Peyer's patch (tissue), 4 donors: ENCODE measurements around the gene RBP5. TPM values are rescaled to one million over a fixed set of nuclear protein-coding genes. Genes with fewer than 3 reads are reported as not detected.

ENCODE experiments used
- DNase-seq, 3 donors: peaks; one replicate each; pipeline ENCODE4 v3.0.0-alpha.2; 2017 to 2019
- H3K27ac ChIP-seq, 4 donors: fragments of 200-600 bp; sonication (generic); one replicate each; pipeline ENCODE4 v1.5.1; 2016 to 2019
- H3K27me3 ChIP-seq, 2 donors: fragments of 200-600 bp; sonication (generic); one replicate each; pipeline ENCODE4 v1.5.1; 2019
- H3K36me3 ChIP-seq, 3 donors: fragments of 200-600 bp; sonication (generic); one replicate each; pipeline ENCODE4 v1.5.1; 2016 to 2019
- H3K4me1 ChIP-seq, 4 donors: fragments of 200-600 bp; sonication (generic); one replicate each; pipeline ENCODE4 v1.5.1; 2016 to 2019
- H3K4me3 ChIP-seq, 4 donors: fragments of 200-600 bp; sonication (generic); 1 replicate in 3 of 4; 2 replicates in 1 of 4; pipeline ENCODE4 v1.5.1; 2016 to 2019; ENCODE audit warnings: mild to moderate bottlenecking in 1 of 4
- H3K9me3 ChIP-seq, 4 donors: fragments of 200-600 bp; sonication (generic); one replicate each; pipeline ENCODE4 v1.5.1; 2016 to 2019; ENCODE audit warnings: mild to moderate bottlenecking in 1 of 4
- POLR2A ChIP-seq, 2 donors: fragments of 450-650 bp; IDR thresholded peaks; one replicate each; pipeline ENCODE4 v1.5.1; 2017; ENCODE audit warnings: antibody characterized with exemption in 2 of 2, mild to moderate bottlenecking in 2 of 2, moderate library complexity in 2 of 2
- total RNA-seq, 4 donors: library from RNA; depleted of rRNA; stranded (reverse); fragments of >200 nt; gene quantifications; one replicate each; pipeline ENCODE4 v1.1.0, GENCODE V29; 2016
- TF ChIP-seq, protein P1 (sequence below), 6 experiments: fragments of 450-650 bp in 4 of 6; fragments of 200-600 bp in 2 of 6; sonication (generic) in 1 of 6; IDR thresholded peaks; one replicate each; pipeline ENCODE4 v1.5.1; 2017 to 2019; ENCODE audit warnings: antibody characterized with exemption in 6 of 6, mild to moderate bottlenecking in 3 of 6, moderate library complexity in 1 of 6

RBP5 gene
- total RNA-seq, 4 donors from 2014 or later, result 3.7 to 64.4 (median 4.3) TPM; not detected in 1

DNA sequence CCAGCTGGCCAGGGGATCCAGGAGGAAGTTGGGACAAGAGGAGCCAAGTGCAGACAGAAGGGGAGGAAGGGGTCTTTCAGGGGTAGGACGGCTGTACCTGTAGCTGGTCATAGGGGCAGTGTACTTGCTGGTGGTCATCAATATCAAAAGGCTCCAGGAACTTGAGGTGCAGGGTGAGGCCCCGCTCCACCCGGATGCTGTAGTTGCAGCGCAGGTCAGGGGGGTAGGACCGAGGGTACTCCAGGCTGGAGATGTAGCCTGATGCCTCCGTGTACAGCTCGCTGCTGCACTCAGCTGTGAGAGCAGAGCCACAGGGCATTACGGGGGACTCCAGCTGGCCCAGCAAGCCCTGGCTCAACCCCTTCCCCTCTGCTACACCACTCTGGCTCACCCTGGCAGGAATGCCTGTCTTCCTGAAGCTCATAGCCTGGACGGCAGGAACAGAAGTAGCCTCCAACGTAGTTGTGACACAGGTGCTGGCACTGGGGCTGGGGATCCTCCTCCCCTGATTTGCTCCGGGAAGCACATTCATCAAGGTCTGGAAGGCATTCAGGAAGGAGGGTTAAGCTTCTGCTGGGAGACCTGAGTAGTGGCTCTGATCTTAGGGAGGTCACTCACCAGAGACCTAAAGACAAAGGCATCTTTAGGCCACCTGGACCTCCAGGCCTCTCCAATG lies 39.4 kb downstream of the RBP5 start:
- Histone ChIP-seq H3K27me3 (no peaks in the 10 kb centered on the region), H3K27ac (peak overlapping the region in 3 of 4 donors; percentile 48 to 82 (median 78)), H3K36me3 (no peaks in the 10 kb centered on the region), H3K4me1 (peaks cover 0 to 5% (median 1%) of the 10 kb centered on the region in 4 donors), H3K9me3 (no peaks in the 10 kb centered on the region), H3K4me3 (no peak overlapping the region)
- no peak for TF ChIP-seq POLR2A (IDR thresholded peaks at IDR 0.05)
- TF ChIP-seq, protein P1, sequence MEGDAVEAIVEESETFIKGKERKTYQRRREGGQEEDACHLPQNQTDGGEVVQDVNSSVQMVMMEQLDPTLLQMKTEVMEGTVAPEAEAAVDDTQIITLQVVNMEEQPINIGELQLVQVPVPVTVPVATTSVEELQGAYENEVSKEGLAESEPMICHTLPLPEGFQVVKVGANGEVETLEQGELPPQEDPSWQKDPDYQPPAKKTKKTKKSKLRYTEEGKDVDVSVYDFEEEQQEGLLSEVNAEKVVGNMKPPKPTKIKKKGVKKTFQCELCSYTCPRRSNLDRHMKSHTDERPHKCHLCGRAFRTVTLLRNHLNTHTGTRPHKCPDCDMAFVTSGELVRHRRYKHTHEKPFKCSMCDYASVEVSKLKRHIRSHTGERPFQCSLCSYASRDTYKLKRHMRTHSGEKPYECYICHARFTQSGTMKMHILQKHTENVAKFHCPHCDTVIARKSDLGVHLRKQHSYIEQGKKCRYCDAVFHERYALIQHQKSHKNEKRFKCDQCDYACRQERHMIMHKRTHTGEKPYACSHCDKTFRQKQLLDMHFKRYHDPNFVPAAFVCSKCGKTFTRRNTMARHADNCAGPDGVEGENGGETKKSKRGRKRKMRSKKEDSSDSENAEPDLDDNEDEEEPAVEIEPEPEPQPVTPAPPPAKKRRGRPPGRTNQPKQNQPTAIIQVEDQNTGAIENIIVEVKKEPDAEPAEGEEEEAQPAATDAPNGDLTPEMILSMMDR (IDR thresholded peaks at IDR 0.05), result no peak
- no peak for DNase-seq

DNA sequence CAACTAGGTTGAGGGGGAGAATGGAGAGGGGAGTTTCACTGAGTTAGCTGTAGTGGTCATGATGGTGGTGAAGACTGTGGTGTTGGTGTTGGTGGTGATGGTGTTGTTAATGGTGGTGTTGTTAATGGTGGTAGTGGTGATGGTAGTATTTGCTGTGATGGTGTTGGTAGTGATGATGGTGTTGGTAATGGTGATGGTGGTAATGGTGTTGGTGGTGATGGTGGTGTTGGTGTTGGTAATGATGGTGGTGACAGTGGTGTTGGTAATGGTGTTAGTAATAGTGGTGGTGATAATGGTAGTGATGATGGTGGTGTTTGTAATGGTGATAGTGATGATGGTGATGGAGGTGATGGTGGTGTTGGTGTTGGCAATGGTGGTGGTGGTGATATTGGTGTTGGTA lies 45.6 kb downstream of the RBP5 start:
- Histone ChIP-seq H3K4me3 (no peak overlapping the region), H3K27me3 (no peaks in the 10 kb centered on the region), H3K9me3 (no peaks in the 10 kb centered on the region), H3K36me3 (peaks cover 0 to 6% (median 0%) of the 10 kb centered on the region in 3 donors), H3K27ac (no peak overlapping the region), H3K4me1 (no peaks in the 10 kb centered on the region)
- TF ChIP-seq POLR2A (IDR thresholded peaks at IDR 0.05), result no peak
- TF ChIP-seq, protein P1 (IDR thresholded peaks at IDR 0.05), result no peak
- no peak for DNase-seq

DNA sequence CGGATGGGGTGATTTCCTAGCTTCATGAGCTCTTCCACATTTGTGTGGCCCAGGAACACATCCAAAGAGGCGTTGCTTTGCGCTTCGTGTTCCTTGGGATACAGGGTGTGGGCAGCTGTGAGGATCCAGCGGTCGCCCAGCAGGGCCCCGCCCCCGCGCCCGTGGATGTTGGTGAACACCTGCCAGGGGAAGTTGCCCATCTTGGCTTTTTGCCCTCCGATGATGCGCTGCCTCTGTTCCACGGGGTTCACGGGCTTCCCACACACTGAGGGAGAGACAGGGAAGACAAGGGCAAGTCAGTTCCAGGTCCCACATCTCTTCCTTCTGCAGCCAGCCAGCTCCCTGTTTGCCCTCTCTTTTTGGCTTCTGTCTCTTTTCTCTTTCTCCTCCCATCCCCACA lies 47.7 kb downstream of the RBP5 start:
- H3K27me3 ChIP-seq, result no peaks in the 10 kb centered on the region
- H3K4me3 ChIP-seq, result no peak overlapping the region
- no peaks in the 10 kb centered on the region for H3K9me3 ChIP-seq
- peaks cover 0 to 6% (median 0%) of the 10 kb centered on the region in 3 donors for H3K36me3 ChIP-seq
- no peak for DNase-seq
- H3K27ac ChIP-seq, result no peak overlapping the region
- H3K4me1 ChIP-seq, result no peaks in the 10 kb centered on the region
- TF ChIP-seq, protein P1 (IDR thresholded peaks at IDR 0.05), result no peak
- TF ChIP-seq POLR2A (IDR thresholded peaks at IDR 0.05), result no peak

DNA sequence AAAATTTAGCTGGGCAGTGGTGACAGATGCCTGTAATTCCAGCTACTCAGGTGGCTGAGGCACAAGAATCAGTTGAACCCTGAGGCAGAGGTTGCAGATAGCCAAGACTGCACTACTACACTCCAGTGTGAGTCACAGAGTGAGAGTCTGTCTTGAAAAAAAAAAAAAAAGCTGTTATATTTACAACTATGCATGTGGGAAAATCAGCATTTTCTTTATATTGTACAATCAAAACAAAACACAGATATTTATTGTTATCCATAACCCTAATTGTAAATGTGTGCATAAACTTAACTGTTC lies 48.9 kb downstream of the RBP5 start:
- TF ChIP-seq POLR2A (IDR thresholded peaks at IDR 0.05), result no peak
- TF ChIP-seq, protein P1 (IDR thresholded peaks at IDR 0.05), result no peak
- H3K27me3 ChIP-seq, result no peaks in the 10 kb centered on the region
- H3K36me3 ChIP-seq, result peaks cover 0 to 6% (median 0%) of the 10 kb centered on the region in 3 donors
- H3K4me3 ChIP-seq, result no peak overlapping the region
- no peak for DNase-seq
- H3K27ac ChIP-seq, result peak overlapping the region; percentile 25 to 80 (median 52)
- H3K9me3 ChIP-seq, result no peaks in the 10 kb centered on the region
- H3K4me1 ChIP-seq, result no peaks in the 10 kb centered on the region

DNA sequence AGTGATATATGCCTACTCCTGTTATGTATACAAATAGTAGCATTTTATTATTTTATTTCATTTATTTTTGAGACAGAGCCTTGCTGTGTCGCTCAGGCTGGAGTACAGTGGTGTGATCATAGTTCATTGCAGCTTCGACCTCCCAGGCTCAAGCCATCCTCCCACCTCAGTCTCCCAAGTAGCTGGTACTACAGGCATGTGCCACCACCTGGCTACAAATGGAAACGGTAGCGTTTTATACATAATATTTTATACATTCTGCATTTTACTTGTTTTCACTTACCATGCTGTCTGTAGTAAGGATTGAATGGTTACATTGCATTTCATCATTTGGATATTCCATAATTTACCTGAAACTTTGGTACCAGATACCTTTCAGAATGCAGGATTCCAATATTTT lies 50.5 kb downstream of the RBP5 start:
- peaks cover 0 to 6% (median 0%) of the 10 kb centered on the region in 3 donors for H3K36me3 ChIP-seq
- no peak for DNase-seq
- H3K27ac ChIP-seq, result no peak overlapping the region
- H3K4me3 ChIP-seq, result no peak overlapping the region
- no peaks in the 10 kb centered on the region for H3K4me1 ChIP-seq
- no peak for TF ChIP-seq POLR2A (IDR thresholded peaks at IDR 0.05)
- TF ChIP-seq, protein P1 (IDR thresholded peaks at IDR 0.05), result peak in 1 of 6 experiments; percentile 15
- H3K9me3 ChIP-seq, result no peaks in the 10 kb centered on the region
- H3K27me3 ChIP-seq, result no peaks in the 10 kb centered on the region
